ENCODE measurements around the gene TCF25. TPM values are rescaled to one million over a fixed set of nuclear protein-coding genes. Genes with fewer than 3 reads are reported as not detected.

The TCF25 gene
- total RNA-seq, 1 experiment from 2014 or later: 270 TPM

GRCh38 chr16:89843409-89844350 lies 29.7 kb upstream of the TCF25 start:
- no peaks in the 10 kb centered on the region for H3K27me3 Mint-ChIP-seq (ENCODE audit: unreplicated experiment)
- peaks cover 8% of the 10 kb centered on the region for H3K4me1 Mint-ChIP-seq (ENCODE audit: low read depth, unreplicated experiment)
- H3K27ac Mint-ChIP-seq (ENCODE audit: unreplicated experiment): no peak overlapping the region
- H3K36me3 Mint-ChIP-seq (ENCODE audit: insufficient read depth, unreplicated experiment): peaks cover 34% of the 10 kb centered on the region
- TF ChIP-seq CTCF (IDR thresholded peaks at IDR 0.05; ENCODE audit: unreplicated experiment): no peak
- intact Hi-C loops (cut with micrococcal nuclease; ENCODE audit: unreplicated experiment): no loop called here
- no peak for DNase-seq
- CTCF ChIA-PET: interaction anchor here (1.4 kb wide), 1 partner anchor 10 kb away, joined by 6 read pairs; no protein-coding TSS in a partner anchor
- H3K9me3 Mint-ChIP-seq (ENCODE audit: low read depth, unreplicated experiment): no peaks in the 10 kb centered on the region
- BruUV-seq (replicated peaks): no TSS peak
- H3K4me3 Mint-ChIP-seq (ENCODE audit: low read depth, unreplicated experiment): no peak overlapping the region

- BruUV-seq (replicated peaks): no TSS peak
- no peaks in the 10 kb centered on the region for H3K9me3 Mint-ChIP-seq (ENCODE audit: low read depth, unreplicated experiment)
- H3K27ac Mint-ChIP-seq (ENCODE audit: unreplicated experiment): no peak overlapping the region
- DNase-seq: no peak
- intact Hi-C loops (cut with micrococcal nuclease; ENCODE audit: unreplicated experiment): no loop called here
- peaks cover 32% of the 10 kb centered on the region for H3K36me3 Mint-ChIP-seq (ENCODE audit: insufficient read depth, unreplicated experiment)
- CTCF ChIA-PET: no interaction called here
- H3K4me1 Mint-ChIP-seq (ENCODE audit: low read depth, unreplicated experiment): peaks cover 8% of the 10 kb centered on the region
- TF ChIP-seq CTCF (IDR thresholded peaks at IDR 0.05; ENCODE audit: unreplicated experiment): no peak
- no peak overlapping the region for H3K4me3 Mint-ChIP-seq (ENCODE audit: low read depth, unreplicated experiment)
- H3K27me3 Mint-ChIP-seq (ENCODE audit: unreplicated experiment): no peaks in the 10 kb centered on the region
Observed at GRCh38 chr16:89844739-89845339, 28.6 kb upstream of the TCF25 start.

- no peak for DNase-seq
- intact Hi-C loops (cut with micrococcal nuclease; ENCODE audit: unreplicated experiment): no loop called here
- H3K4me3 Mint-ChIP-seq (ENCODE audit: low read depth, unreplicated experiment): no peak overlapping the region
- no peaks in the 10 kb centered on the region for H3K27me3 Mint-ChIP-seq (ENCODE audit: unreplicated experiment)
- peaks cover 8% of the 10 kb centered on the region for H3K4me1 Mint-ChIP-seq (ENCODE audit: low read depth, unreplicated experiment)
- peaks cover 27% of the 10 kb centered on the region for H3K36me3 Mint-ChIP-seq (ENCODE audit: insufficient read depth, unreplicated experiment)
- H3K27ac Mint-ChIP-seq (ENCODE audit: unreplicated experiment): no peak overlapping the region
- TF ChIP-seq CTCF (IDR thresholded peaks at IDR 0.05; ENCODE audit: unreplicated experiment): no peak
- no TSS peak for BruUV-seq (replicated peaks)
- no peaks in the 10 kb centered on the region for H3K9me3 Mint-ChIP-seq (ENCODE audit: low read depth, unreplicated experiment)
- CTCF ChIA-PET: no interaction called here
Observed at GRCh38 chr16:89845417-89845816, 28.0 kb upstream of the TCF25 start.

- no peaks in the 10 kb centered on the region for H3K9me3 Mint-ChIP-seq (ENCODE audit: low read depth, unreplicated experiment)
- intact Hi-C loops (cut with micrococcal nuclease; ENCODE audit: unreplicated experiment): no loop called here
- CTCF ChIA-PET: no interaction called here
- DNase-seq: no peak
- no peak overlapping the region for H3K27ac Mint-ChIP-seq (ENCODE audit: unreplicated experiment)
- peaks cover 8% of the 10 kb centered on the region for H3K4me1 Mint-ChIP-seq (ENCODE audit: low read depth, unreplicated experiment)
- TF ChIP-seq CTCF (IDR thresholded peaks at IDR 0.05; ENCODE audit: unreplicated experiment): no peak
- no peak overlapping the region for H3K4me3 Mint-ChIP-seq (ENCODE audit: low read depth, unreplicated experiment)
- H3K27me3 Mint-ChIP-seq (ENCODE audit: unreplicated experiment): no peaks in the 10 kb centered on the region
- peaks cover 33% of the 10 kb centered on the region for H3K36me3 Mint-ChIP-seq (ENCODE audit: insufficient read depth, unreplicated experiment)
- BruUV-seq (replicated peaks): no TSS peak
Observed at GRCh38 chr16:89847051-89847939, 26.1 kb upstream of the TCF25 start.

Measured in Calu3 (cell line).